ENCODE data around the gene FSCN2. TPM values are rescaled to one million over a fixed set of nuclear protein-coding genes. Genes with fewer than 3 reads are reported as not detected.
A peak's percentile ranks its signal among the peaks of the same experiment; 100 is the strongest.

The FSCN2 gene
- total and polyA plus RNA-seq, 2 experiments from 2014 or later, result 0.13 to 1.6 TPM

DNA sequence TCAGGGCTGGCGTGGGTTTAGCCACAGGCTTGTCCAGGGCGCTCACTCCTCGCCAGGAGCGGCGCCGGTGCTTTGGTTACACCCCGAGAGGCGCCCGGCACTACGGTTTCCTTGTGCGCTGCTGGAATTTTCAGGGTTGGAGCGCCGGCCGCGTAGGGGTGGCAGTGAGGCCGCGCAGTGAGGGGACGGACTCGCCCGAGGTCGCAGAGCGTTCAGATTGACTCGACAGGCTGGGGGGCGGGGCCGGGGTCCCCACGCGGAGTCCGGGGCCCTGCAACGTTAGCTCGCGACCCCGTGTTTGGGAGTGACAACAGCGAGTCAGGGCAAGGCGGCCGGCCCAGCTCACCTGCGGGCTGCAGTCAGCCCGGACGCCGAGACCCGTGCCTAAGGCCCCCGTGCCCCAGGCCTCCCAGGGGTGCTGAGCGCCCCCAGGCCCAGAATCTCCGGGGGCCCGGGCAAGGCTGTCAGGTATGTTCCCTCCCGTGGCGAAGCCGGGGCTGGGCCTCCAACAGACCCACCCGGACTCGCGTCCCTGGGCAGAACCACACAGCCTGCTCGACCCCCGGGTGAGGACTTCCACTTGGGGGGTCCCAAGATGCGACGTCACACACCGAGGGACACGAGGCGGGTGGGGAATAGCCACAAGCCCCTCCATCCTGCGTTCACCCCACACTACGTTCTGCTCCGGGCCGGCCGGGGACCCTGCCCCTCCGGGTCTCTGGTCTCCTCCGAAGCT is 14.3 kb upstream of the FSCN2 start:
- H2AFZ ChIP-seq, result no peak overlapping the region
- H3K9me2 ChIP-seq (ENCODE audit: insufficient read depth), result no peaks in the 10 kb centered on the region
- peak overlapping the region; percentile 78 for H3K4me2 ChIP-seq
- H3K4me3 Mint-ChIP-seq, result peak overlapping the region; percentile 75
- peak overlapping the region; percentile 78; the same call in 1 of the 2 replicates for H3K27ac Mint-ChIP-seq
- ATAC-seq (peak; percentile 9), DNase-seq (ENCODE audit: low spot score) (peak; percentile 84)
- H3K4me3 ChIP-seq, result peak overlapping the region; percentile 84
- peaks cover 53% of the 10 kb centered on the region for H3K79me2 ChIP-seq (replicated peaks; ENCODE audit: insufficient read depth)
- H3K36me3 Mint-ChIP-seq (ENCODE audit: low read depth), result peaks cover 34% of the 10 kb centered on the region
- peaks cover 32% of the 10 kb centered on the region for H3K4me1 Mint-ChIP-seq
- TF ChIP-seq POLR2AphosphoS5 (IDR thresholded peaks at IDR 0.05; ENCODE audit: low read depth) (peak; percentile 16; the same call in 1 of the 2 replicates), ETS1 (IDR thresholded peaks at IDR 0.05) (no peak)
- H3K27me3 Mint-ChIP-seq (ENCODE audit: insufficient read depth, low read depth, poor library complexity), result peaks cover 65% of the 10 kb centered on the region
- peaks cover 30% of the 10 kb centered on the region for H3K9me3 Mint-ChIP-seq
- H4K20me1 ChIP-seq (replicated peaks; ENCODE audit: insufficient read depth), result peaks cover 38% of the 10 kb centered on the region
- H3K4me1 ChIP-seq (ENCODE audit: insufficient read depth), result peaks cover 23% of the 10 kb centered on the region
- H3K27ac ChIP-seq (ENCODE audit: low read depth), result peak overlapping the region; percentile 94
- peaks cover 11% of the 10 kb centered on the region for H3K27me3 ChIP-seq (ENCODE audit: insufficient read depth)
- H3F3A ChIP-seq (replicated peaks; ENCODE audit: low read depth), result peaks cover 53% of the 10 kb centered on the region
- peaks cover 30% of the 10 kb centered on the region for H3K36me3 ChIP-seq (ENCODE audit: insufficient read depth)

DNA sequence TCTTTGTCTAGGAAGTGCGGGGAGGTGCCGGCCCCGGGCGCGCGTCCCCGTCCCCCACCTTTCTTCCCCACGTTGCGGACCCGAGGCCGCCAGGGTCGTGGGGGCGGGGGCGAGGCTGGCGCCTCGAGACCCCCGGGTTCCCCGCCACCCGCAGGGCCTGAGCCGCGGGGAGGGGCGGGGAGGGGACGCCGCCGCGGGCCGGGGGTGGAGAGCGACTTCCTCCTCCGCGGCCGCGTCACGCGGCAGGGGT is 13.8 kb upstream of the FSCN2 start:
- DNase-seq (ENCODE audit: low spot score) (no peak), ATAC-seq (no peak)
- no peaks in the 10 kb centered on the region for H3K9me2 ChIP-seq (ENCODE audit: insufficient read depth)

More for the DNA sequence above, 13.8 kb upstream of the FSCN2 start:
- Histone ChIP-seq H3K4me1 (ENCODE audit: insufficient read depth) (peaks cover 23% of the 10 kb centered on the region), H3F3A (replicated peaks; ENCODE audit: low read depth) (peaks cover 48% of the 10 kb centered on the region), H3K4me2 (peak overlapping the region; percentile 78), H3K36me3 (ENCODE audit: insufficient read depth) (peaks cover 25% of the 10 kb centered on the region), H3K27ac (ENCODE audit: low read depth) (peak overlapping the region; percentile 94), H3K27me3 (ENCODE audit: insufficient read depth) (peaks cover 15% of the 10 kb centered on the region), H2AFZ (no peak overlapping the region), H4K20me1 (replicated peaks; ENCODE audit: insufficient read depth) (peaks cover 35% of the 10 kb centered on the region), H3K4me3 (peak overlapping the region; percentile 84), H3K79me2 (replicated peaks; ENCODE audit: insufficient read depth) (peaks cover 49% of the 10 kb centered on the region)
- TF ChIP-seq ZNF331 (CRISPR knock-in tag; IDR thresholded peaks at IDR 0.05; ENCODE audit: low read depth) (no peak), CREB1 (CRISPR knock-in tag; IDR thresholded peaks at IDR 0.05; ENCODE audit: low read depth) (no peak), CTCF (conservative IDR thresholded peaks at IDR 0.05; ENCODE audit: low read depth in 2 of 2) (no peak), STAT1 (IDR thresholded peaks at IDR 0.05; ENCODE audit: unreplicated experiment) (no peak), JUNB (IDR thresholded peaks at IDR 0.05; ENCODE audit: unreplicated experiment) (no peak), NANOG (IDR thresholded peaks at IDR 0.05; ENCODE audit: borderline replicate concordance) (no peak), POLR2AphosphoS5 (IDR thresholded peaks at IDR 0.05; ENCODE audit: low read depth) (no peak), ETS1 (IDR thresholded peaks at IDR 0.05) (no peak), EZH2 (IDR thresholded peaks at IDR 0.05; ENCODE audit: low read depth, unreplicated experiment) (no peak), EZH2phosphoT487 (IDR thresholded peaks at IDR 0.05; ENCODE audit: unreplicated experiment) (no peak)
- peaks cover 60% of the 10 kb centered on the region for H3K27me3 Mint-ChIP-seq (ENCODE audit: insufficient read depth, low read depth, poor library complexity)
- peaks cover 27% of the 10 kb centered on the region for H3K4me1 Mint-ChIP-seq
- peaks cover 29% of the 10 kb centered on the region for H3K36me3 Mint-ChIP-seq (ENCODE audit: low read depth)
- H3K9me3 Mint-ChIP-seq, result peaks cover 26% of the 10 kb centered on the region
- H3K4me3 Mint-ChIP-seq, result peak overlapping the region; percentile 71
- H3K27ac Mint-ChIP-seq, result no peak overlapping the region
